ENCODE results near the gene ETFDH. TPM values are rescaled to one million over a fixed set of nuclear protein-coding genes. Genes with fewer than 3 reads are reported as not detected.
"Not testable (repeated sequence)": the region's sequence is repeated elsewhere in the genome, so short reads cannot be mapped to it uniquely, and the experiment has no call there.

Gene ETFDH
- 50.5 TPM for total RNA-seq

DNA sequence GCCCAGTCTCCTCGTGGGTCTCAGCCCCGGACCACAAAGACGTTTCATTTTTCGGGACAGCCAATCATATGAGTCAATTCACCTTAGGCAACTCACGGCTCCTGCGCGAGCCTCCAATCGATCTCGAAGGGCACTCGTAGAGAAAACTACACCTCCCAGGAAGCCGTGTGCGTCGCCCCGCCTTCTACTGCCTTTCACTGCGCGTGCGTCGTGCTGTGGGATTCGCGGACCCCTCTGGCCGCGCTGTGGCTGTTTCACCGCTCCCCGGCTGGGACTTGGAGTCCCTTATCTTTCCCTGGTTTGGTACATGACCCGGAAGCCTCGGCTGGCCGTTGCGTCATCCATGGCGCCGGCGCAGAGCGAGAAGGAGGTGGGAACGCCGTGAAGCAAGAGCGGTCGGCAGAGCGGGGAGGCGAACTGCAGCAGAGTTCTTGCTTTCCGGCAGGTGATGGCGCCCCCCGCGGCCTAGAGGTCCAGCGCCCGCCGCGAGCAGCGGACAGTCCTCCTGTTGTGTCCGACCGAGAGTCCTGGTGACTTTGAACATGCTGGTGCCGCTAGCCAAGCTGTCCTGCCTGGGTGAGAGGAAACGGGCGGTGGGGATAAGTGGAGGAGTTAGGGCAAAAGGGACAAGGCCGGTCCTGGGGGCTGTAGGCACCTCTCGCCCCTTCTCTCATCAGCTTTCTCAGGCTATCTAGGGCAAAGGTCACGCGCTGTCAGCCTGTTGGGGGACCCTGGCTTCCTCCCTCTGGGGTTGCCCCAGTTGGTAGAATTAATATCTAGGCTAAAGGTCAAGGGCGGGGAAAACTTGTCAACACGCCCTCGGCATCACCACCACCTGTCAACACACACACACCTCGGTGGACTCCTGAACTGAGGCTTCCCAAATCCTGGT, at the start of gene ETFDH:
Gene ETFDH, plus strand, starts transcription at position 382 of the 892 bp plus-strand sequence. Its CDS starts 161 bp downstream, at position 543.
- peak; percentile 100 for DNase-seq

DNA sequence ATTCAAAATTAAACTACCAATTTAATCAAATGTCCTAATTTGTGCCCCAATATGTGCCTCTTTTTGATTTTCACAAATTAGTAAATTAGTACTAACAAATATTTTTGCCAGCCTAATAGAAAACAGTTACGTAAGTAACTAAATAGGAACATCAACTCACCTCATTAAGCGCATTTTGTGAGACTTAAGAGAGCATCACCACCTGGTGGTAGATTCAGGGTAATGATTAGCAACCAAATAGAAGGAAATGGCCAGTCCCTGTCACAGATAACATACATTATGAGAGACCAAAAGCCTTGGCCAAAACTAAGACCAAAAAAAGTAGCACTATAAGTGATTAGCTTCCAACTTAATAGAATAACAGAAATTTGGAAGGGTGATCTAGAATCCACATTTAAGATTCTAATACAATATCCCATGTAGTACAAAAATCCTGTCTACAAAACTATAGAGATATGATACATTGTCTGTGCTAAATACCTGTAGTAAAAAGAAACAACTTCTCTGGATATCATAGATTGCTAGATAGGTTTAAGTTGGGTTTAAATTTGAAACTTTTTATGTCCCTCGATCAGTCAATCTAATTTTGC, 47.1 kb upstream of the ETFDH start:
- DNase-seq, result peak; percentile 62

DNA sequence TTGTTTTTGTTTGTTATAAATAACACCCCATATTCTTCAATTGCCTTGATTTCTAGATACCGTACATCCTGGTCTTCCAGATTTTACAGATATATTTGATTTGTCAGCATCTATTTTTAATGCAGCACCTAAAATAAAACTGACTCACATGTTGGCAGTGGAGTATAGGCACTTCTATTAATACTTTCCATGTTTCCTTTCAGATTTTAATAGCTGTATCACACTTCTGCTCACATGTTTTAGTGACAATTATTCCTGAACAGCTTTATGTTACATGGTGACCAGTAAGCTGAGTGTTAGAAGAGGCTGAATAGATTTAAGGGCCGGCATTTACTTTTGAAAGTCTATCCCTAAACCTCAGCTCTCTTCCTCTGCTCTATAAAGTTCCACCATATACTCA, 46.6 kb upstream of the ETFDH start:
- no peak for DNase-seq

DNA sequence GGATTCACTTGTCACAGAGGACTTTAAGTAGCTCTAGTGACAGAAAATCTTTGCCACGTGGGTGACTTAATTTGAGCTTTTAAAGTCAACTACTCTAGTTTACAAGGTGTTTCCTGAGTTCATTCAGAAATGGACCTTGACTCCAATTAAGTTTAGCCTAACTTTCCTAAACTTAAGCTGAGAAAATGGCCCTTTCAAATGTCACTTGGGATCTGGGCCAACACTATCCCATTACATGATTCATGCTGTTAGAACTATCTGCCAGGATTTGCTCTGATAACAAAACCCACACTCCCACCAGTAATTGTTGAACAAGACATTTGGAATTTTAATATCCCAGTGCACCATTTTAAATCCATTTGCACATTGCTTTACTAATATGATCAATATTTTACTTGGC, 41.2 kb upstream of the ETFDH start:
- no peak for DNase-seq

DNA sequence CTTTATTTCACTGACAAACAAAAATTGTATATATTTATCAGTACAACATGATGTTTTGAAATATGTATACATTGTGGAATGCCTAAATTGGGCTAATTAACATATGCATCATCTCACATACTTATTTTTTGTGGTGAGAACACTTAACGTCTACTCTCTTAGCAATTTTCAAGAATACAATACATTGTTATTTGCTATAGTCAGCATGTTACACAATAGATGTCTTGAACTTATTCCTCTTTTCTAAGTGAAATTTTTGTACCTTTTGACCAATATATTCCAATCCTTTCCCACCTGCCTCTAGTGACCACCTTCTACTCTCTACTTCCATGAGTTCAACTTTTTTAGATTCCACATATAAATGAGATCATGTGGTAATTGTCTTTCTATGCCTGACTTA, 35.5 kb upstream of the ETFDH start:
- DNase-seq, result no peak

DNA sequence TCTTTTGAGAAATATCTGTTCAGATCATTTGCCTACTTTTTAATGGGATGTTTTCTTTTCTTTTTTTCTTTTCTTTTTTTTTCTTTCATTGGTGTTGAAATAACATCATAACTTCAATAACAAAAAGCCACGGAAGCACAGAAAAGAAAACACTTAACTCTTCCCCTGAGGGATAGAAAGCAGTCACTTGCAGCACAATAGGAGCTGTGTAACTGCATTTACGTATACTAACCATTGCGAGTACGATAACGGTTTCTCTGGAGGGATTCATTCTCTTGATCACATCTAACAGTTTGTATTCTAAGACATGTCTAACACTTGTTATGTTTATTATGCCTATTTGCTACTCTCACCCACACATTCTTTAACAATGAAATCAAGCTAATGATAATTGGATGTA, 27.7 kb upstream of the ETFDH start:
- no peak for DNase-seq

DNA sequence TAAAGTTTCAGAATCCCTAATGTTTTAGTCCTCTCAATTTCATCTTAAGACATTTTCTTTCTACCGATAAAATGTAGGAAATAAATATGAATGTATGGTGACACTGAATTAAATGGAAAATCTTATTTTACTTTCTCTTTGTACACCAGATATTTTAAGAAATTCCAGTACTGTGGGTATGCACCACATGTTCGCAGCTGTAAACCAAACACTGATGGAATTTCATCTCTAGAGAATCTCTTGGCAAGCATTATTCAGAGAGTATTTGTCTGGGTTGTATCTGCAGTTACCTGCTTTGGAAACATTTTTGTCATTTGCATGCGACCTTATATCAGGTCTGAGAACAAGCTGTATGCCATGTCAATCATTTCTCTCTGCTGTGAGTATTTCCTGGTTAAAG, 27.3 kb upstream of the ETFDH start:
- DNase-seq, result peak; percentile 64

DNA sequence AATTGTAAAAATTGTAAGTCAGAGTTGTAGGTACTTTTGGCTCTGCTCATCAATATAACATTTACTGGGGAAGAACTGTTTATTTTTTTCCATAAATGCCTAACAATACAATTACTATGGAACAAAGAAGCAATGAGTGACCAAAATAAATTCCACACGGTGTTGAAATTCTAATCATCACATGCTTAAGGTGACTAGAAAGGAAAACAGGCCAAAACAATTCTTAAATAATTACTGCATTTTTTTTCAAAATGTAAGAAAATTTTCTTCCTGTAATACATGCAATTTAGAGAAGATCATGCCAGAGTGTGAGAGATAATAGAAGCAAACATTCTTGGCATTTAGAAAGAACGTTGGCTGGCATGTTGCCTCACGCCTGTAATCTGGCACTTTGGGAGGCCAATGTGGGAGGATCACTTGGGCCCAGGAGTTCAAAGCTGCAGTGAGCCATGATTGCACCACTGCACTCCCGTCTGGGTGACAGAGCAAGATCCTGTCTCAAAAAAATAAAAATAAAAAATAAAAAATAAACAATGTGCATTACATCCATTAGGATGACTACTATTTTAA, 22.9 kb upstream of the ETFDH start:
- no peak for DNase-seq

DNA sequence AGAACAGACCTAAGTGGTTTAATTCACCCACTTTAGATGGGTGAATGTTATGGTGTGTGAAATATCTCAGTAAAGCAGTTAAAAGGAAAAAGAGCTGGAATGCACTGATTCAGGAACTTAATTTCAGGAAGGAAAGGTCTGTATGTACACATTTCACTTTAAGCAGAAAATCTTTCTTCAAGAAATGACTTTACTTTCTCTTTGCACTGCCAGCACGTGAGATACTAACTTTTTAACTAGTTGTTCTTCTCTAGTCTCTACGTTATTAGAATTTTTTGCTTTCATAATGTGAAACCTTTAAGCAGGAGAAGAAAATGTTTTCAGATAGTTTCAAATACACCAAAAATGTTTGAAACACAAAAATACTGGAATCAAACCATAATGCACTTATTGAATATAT, 19.2 kb upstream of the ETFDH start:
- no peak for DNase-seq

DNA sequence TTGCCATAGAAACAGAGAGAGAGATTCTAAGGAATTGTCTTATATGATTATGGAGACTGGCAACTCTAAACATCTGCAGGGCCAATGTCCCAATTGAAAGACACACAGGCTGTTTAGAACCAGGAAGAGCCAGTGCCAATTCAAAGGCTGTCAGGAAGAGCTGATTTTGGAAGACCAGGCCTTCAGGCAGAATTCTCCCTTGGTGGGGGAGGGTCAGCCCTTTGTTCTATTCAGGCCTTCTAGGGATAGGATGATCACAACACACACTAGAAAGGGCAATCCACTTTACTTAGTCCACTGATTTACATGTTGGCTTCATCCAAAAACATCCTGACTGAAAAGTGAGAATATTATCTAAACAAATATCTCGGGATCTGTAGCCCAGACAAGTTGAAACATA, 15.7 kb upstream of the ETFDH start:
- no peak for DNase-seq

DNA sequence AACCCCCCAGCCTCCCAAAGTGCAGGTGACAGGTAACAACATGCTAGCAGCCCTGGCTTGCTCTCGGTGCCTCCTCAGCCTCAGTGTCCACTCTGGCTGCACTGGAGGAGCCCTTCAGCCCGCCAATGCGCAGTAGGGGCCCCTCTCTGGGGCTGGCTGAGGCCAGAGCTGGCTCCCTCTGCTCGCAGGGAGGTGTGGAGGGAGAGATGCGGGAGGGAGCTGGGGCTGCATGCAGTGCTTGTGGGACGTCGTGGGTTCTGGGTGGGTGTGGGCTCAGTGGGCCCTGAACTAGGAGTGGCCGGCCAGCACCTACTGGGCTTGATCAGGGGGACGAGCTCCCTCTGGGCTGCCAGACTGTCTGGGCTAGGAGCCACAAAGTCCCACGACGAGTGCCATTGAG, 14.8 kb upstream of the ETFDH start:
- DNase-seq, result no peak

DNA sequence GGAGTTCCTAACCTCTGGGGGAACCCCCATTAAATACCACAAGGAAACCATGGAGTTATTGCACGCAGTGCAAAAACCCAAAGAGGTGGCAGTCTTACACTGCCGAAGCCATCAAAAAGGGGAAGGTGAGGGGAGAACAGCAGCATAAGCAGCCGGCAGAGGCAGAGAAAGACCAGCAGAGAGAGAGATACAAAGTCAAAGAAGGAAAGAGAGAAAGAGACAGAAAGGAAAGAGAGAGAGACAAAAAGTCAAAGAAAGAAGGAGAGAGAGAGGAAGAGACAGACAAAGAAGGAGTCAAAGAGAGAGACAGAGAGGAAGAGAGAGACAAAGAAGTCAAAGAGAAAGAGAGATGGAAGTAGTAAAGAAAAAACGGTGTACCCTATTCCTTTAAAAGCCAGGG, 8.8 kb upstream of the ETFDH start:
- DNase-seq, result not testable (repeated sequence)

DNA sequence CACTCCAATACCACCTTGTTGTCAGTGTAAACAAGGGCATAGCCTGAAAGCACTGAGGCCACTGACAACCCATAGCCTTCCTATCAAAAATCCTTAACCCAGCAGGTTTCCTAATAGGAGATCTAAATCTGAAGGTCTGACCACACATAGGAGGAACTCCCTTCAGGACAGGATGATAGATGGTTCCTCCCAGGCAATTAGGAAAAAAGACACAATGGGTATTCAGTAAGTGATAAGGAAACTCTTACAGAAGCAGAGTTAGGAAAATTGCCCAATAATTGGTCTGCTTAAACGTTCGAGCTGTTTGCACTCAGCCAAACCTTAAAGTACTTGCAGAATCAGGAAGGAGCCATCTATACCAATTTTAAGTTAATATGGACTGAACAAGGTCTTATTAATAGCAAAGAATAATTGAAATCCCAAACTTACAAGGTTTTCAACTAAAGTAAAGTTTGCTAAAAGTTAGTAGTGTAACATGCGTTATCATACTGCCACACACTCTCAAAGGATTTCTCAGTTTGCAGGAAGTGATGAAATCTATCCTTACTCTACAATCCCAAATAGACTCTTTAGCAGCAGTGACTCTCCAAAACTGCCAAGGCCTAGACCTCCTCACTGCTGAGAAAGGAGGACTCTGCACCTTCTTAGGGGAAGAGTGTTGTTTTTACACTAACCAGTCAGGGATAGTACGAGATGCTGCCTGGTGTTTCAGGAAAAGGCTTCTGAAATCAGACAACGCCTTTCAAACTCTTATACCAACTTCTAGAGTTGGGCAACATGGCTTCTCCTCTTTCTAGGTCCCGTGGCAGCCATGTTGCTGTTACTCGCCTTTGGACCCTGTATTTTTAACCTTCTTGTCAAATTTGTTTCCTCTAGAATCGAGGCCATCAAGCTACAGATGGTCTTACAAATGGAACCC, 8.1 kb upstream of the ETFDH start:
- DNase-seq, result not testable (repeated sequence)

DNA sequence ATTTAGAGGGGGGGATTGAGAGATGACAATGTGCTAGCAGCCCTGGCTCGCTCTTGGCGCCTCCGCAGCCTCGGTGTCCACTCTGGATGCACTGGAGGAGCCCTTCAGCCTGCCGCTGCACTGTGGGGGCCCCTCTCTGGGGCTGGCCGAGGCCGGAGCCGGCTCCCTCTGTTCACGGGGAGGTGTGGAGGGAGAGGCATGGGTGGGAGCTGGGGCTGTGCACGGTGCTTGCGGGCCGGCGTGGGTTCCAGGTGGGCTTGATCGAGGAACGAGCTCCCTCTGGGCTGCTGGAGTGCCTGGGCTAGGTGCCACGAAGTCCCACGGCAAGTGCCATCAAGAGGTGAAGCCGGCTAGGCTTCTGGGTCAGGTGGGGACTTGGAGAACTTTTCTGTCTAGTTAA, 7.3 kb upstream of the ETFDH start:
- no peak for DNase-seq

DNA sequence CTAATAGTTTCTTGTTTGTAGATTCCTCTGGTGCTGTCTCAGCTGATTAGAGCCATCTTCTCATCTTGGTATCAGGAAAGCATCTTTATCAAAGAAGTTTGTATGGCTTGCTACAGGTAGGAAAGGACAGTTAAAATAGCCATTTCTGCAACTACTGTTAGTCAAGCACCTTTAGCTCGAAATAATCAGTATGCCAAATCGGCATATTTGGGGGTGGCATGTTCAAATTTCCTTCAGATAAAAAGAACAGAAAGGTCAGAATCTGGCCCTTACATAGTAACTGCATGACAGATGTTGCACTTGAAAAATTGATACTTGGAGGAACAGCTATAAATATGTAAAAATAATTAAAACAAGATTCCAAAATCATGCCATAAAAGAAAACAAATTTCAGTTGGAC, 5.2 kb upstream of the ETFDH start:
- DNase-seq, result no peak

DNA sequence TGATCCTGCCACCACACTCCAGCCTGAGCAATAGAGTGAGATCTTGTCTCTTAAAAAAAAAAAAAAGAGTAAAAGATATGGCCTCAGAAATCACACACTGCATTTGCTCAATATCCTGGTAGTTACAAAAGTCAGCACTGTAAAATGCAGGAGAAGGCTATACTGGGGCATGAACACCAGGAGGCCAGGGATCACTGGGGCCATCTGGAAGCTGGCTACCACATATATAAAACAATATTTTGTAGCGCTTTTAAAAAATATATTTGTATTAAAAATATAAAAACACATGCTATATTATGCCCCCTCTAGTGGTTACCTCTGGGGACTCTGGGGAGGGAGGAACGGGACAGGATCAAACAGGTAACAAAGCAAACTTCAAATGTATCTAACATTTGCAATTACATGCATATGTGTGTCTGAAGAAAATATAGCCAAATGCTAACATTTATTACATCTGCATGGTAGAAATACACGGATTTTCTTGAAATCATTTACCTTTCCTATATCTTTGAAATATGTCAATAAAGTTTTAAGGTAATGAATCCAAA, 4.4 kb upstream of the ETFDH start:
- no peak for DNase-seq

DNA sequence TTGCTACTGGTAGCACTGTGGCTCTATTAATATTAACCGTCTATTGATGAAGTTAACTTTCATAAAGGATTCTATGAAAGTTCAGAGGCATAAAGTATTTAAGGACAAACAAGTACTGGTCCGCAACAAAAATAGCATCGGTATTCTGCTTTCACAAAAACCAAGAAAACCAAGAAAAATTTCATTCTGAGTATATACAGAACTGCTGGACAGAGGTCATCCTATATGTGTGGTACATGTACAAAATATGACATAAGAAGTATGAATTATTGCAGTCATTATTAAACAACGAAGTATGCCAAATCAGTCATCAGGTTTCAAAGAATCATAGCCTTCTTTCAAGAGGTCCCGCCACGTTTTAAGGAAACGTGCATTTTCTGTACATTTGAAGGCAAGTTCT, 2.8 kb upstream of the ETFDH start:
- no peak for DNase-seq

DNA sequence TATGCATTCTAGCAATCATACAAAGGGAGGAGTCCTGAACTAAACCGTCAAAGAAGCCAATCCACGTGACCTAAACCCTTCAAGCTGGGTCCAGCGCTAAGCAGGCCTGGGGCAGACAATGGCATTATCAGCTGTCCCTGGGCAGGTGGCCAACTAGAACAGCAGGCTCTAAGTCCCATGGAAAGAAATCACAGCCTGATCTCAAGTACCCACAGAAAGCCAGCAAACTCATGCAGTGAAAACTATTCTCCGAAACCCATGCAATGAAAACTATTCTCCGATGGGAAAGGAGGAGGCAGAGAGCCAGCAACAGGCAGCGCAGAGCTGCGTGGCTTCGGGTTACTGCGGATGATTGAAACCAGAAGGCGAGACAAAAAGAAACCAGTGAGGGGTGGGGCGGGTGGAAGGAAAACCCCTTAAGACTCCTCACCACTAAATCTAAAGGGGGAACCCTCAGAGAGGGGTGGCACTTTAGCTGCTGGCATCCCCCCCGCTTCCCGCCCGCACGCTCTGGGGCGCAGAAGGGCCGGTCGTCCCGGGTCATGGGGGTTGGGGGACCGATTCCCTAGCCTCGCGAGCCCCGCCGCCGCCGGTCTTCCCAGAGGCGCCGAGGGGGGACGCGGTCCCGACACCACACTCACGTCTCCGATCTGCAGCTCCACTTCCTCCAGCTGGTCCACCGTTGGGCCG, 976 bp upstream of the ETFDH start:
- peak; percentile 97 for DNase-seq

DNA sequence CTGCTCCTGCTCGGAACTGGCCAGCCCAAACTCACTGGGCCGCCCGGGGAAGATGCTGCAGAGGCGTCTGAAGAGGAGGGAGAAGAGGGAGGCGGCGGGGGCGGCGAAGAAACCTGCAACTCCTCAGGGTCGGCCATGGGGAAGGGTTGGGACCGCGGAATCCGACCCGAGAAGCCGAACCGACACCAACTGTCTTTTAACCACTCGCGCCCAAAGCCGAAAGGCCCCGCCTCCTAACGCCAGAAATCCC, 506 bp upstream of the ETFDH start, which contains the start of gene C4orf46:
Gene C4orf46, minus strand, starts transcription at position 223 of the 250 bp plus-strand sequence. Its CDS starts 86 bp downstream, at position 137.
- no peak for DNase-seq

DNA sequence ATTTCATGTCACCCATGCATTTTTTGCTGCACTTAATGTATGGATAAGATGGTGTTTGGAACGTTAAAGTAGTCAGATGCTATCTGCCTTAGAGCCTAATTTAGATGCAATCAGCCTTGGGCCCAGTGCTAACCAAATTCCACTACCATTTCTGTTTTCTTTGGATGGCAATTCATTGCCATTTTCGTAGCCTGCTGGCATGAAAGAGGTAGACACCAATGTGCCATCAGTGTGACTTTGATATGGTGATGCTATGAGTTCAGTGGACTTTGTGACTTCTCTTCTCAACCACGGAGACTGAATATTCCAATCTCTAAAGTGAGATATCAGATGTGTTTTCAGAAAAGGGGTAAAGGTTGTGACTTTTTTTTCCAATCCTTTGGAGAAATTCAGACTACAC, 1.5 kb downstream of the ETFDH start:
- DNase-seq, result no peak

DNA sequence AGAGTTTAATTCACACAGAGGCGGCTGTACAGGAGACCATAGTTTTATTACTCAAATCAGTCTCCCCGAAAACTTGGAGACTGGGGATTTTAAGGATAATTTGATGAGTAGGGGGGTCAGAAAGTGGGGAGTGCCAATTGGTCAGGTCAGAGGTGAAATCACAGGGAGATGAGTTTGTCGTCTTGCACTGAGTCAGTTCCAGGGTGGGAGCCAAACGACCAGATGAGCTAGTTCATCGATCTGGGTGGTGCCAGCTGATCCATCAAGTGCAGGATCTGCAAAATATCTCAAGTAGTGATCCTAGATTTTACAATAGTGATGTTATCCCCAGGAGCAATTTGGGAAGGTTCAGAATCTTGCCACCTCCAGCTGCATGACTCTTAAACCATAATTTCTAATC, 4.0 kb downstream of the ETFDH start:
- DNase-seq, result no peak

DNA sequence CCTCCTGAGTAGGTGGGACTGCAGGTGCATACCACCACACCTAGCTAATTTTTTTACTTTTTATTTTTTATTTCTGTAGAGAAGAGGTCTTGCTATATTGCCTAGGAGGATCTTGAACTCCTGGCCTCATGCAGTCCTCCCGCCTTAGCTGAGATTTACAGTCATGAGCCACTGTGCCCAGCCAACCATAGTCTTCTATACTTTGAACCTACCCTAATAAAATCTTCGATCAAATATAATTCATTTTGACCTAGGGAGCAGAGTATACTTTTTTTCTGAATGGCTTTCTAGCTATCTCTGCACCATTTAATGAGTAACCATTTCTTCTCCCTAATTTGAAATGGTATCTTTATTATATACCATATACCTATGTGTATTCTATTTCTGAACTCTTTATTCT, 6.7 kb downstream of the ETFDH start:
- DNase-seq, result no peak
